HG02642 (cell line): Measurements from ENCODE around the gene MAN2B2.

Experiments
- ATAC-seq: cut with Tn5 transposase; IDR thresholded peaks from one replicate; pipeline ENCODE4 v1.9.1; 2021; ENCODE audit warnings: mild to moderate bottlenecking; ENCODE audit not compliant: unreplicated experiment, poor library complexity

MAN2B2 gene

GRCh38 chr4:6591313-6591712 lies 16.3 kb downstream of the MAN2B2 start:
- peak; percentile 62 for ATAC-seq

GRCh38 chr4:6591781-6592180 lies 16.8 kb downstream of the MAN2B2 start:
- ATAC-seq, result no peak

DNA sequence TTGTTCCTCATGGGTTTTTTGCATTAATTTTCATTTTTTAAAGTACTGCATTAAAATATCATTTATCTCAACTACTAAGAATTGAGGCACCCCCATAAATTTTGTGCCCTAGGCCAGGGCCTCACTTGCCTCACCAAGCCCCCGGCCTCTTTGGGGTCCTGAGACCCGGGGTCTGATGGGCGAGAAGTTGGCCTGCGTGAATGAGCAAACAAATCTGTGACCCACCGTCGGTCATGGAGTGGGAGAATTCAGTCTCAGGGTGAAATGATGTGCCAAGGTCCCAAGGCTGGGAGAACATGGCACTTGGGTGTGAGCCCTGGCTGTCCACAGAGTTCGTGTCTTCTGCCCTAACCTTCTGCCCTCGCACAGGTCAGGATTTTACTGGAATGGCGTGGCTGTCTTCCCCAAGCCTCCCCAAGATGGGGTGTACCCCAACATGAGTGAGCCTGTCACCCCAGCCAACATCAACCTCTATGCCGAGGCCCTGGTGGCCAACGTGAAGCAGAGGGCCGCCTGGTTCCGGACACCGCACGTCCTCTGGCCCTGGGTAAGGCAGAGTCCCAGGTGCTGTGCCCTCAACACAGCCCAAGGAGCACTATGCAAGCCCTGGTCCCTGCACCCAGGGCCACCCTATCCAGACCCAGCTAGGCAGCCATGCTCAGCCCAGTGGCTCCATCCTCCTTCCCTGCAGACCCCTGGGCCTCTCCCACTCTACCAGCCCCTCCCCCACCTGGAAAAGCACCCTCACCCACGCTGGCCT lies 18.0 kb downstream of the MAN2B2 start:
- ATAC-seq, result no peak

GRCh38 chr4:6594341-6594740 lies 19.4 kb downstream of the MAN2B2 start:
- ATAC-seq, result no peak

GRCh38 chr4:6594826-6595355 lies 19.9 kb downstream of the MAN2B2 start:
- ATAC-seq, result no peak

DNA sequence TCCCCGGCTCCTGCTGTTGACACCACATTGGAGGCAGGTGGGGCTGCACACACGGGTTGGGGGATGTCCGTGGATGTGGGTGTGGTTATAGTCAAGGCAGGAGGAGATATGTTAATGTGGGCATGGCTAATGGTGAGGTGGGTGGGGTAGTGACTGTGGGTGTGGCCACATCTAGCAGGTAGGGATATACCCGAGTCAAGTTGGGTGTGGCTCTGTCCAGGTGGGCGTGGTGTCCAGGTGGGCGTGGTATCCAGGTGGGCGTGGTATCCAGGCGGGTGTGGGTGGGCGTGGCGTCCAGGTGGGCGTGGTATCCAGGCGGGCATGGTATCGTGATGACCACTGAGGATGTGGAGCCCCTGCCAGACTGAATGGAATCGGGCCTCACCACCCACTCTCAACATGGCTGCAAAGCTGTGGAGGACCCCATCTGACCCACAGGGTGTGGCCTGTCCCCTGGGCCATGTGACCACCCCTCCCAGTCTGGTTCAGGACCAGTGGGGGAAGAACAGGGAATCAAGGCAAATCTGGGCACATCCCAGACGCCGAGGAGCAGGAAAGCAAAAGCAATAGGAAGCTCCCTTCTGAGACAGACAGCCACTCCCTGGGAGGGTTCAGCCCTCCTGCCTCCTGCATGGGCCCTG lies 21.0 kb downstream of the MAN2B2 start:
- ATAC-seq, result no peak

DNA sequence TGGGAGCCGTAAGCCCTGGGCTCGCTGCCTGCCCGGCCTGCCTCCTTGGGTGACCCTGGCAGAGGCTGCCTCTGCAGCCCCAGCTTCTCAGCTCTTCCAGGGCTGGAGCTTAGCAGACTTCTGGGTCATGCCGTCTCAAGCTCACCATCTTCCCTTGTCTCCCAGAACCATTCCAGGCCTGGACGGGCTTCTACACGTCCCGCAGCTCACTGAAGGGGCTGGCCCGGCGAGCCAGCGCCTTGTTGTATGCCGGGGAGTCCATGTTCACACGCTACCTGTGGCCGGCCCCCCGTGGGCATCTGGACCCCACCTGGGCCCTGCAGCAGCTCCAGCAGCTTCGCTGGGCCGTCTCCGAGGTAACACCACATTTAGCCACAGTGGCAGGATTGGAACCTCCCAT lies 22.0 kb downstream of the MAN2B2 start:
- ATAC-seq, result no peak

- no peak for ATAC-seq
Observed at GRCh38 chr4:6598127-6598526, 23.1 kb downstream of the MAN2B2 start.

GRCh38 chr4:6598641-6599040 lies 23.7 kb downstream of the MAN2B2 start:
- ATAC-seq, result no peak

GRCh38 chr4:6601661-6602250 lies 26.8 kb downstream of the MAN2B2 start:
- ATAC-seq, result no peak

DNA sequence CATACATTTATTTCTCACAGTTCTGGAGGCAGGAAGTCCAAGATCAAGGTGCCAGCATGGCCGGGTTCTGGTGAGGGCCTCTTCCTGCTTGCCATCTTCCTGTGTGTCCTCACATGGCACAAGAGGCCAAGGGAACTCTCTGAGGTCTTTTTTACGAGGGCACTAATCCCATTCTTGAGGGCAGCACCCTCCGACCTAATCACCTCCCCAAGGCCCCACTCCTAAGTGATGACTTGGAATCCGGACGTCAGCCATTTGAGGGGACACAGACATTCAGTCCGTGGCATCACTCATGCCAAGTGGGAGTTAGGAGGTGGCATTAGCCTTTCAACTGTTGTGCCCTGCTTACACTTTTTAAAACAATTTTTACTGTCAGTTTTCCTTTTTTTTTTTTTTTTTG lies 27.3 kb downstream of the MAN2B2 start:
- ATAC-seq, result no peak

DNA sequence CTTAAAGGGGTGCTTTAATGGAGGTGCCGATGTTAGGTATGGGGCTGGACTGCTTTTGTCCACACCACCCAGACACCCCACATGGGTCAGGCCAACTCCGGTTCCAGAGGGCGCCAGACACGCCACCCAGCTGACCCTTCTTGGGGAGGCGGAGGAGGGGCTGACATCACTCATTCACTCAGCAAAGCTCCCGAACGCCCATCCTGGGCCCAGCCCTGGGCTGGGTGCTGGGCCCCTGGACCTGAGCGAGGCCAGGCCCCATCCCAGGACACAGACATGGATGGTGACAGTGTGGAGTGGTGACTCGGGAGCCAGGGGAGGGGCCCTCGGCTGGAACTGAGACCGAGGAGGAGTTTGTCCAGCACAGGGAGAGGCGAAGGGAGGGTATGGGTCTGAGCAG lies 28.1 kb downstream of the MAN2B2 start:
- ATAC-seq, result no peak

- no peak for ATAC-seq
Observed at GRCh38 chr4:6605114-6605513, 30.1 kb downstream of the MAN2B2 start.

DNA sequence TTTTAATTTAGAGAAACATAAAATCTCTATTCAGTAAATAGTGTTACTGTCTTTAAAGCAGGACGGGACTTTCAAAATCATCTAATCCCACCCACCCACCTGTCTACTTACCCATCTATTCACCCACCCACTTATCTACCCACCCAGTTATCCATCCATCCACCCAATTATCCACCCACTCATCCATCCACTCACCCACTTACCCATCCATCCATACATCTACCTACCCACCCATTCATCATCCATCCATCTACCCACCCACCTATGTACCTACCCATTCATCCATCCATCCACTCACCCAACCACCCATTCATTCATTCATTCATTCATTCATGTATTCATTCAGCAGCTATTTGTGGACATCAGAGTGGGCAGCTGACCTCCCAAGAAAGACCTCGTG lies 30.6 kb downstream of the MAN2B2 start:
- no peak for ATAC-seq

- no peak for ATAC-seq
Observed at GRCh38 chr4:6606465-6607235, 31.7 kb downstream of the MAN2B2 start.

- ATAC-seq, result no peak
Observed at GRCh38 chr4:6607368-6608055, 32.5 kb downstream of the MAN2B2 start.

GRCh38 chr4:6608758-6609414 lies 33.9 kb downstream of the MAN2B2 start:
- no peak for ATAC-seq

DNA sequence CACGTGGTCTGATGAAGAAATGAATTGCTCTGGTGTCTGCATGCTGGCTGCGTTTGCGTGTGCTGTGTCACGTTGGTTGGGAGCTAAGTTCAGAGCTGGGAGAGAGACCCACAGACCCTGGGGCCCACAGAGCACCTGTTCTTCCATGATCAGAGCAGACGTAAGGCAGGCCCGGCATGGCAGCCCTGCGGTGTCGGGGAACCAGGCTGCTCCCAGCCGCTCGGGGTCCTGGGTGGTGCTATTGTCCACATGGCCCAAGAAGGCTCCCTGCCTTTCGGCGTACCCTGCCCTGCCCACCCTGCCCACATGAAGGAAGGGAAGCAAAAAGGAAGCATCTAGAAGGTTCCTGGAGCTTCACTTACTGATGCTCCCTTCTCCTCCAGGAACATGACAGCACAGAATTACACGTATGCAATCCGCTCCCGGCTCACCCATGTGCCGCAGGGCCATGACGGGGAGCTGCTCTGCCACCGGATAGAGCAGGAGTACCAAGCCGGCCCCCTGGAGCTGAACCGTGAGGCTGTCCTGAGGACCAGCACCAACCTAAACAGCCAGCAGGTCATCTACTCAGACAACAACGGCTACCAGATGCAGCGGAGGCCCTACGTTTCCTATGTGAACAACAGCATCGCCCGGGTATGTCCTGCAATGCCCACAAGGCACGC lies 34.6 kb downstream of the MAN2B2 start:
- no peak for ATAC-seq

DNA sequence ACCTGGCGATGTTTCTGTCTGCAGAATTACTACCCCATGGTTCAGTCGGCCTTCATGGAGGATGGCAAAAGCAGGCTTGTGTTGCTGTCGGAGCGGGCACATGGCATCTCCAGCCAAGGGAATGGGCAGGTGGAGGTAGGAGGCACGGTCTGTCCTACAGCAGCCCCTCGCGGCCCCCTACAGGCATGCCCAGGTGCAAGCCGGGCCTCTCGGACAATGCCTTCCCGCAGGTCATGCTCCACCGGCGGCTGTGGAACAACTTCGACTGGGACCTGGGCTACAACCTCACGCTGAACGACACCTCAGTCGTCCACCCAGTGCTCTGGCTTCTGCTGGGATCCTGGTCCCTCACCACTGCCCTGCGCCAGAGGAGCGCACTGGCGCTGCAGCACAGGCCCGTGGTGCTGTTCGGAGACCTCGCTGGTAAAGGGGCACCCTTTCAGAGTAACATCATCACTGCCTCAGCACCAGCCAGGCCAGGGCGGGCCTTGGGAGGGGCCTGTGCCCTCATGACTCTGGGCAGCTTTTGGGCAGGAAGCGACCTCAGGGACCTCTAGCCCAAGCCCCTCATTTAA lies 36.0 kb downstream of the MAN2B2 start:
- no peak for ATAC-seq
